ENCODE measurements around the gene PUS1.

PUS1 gene

DNA sequence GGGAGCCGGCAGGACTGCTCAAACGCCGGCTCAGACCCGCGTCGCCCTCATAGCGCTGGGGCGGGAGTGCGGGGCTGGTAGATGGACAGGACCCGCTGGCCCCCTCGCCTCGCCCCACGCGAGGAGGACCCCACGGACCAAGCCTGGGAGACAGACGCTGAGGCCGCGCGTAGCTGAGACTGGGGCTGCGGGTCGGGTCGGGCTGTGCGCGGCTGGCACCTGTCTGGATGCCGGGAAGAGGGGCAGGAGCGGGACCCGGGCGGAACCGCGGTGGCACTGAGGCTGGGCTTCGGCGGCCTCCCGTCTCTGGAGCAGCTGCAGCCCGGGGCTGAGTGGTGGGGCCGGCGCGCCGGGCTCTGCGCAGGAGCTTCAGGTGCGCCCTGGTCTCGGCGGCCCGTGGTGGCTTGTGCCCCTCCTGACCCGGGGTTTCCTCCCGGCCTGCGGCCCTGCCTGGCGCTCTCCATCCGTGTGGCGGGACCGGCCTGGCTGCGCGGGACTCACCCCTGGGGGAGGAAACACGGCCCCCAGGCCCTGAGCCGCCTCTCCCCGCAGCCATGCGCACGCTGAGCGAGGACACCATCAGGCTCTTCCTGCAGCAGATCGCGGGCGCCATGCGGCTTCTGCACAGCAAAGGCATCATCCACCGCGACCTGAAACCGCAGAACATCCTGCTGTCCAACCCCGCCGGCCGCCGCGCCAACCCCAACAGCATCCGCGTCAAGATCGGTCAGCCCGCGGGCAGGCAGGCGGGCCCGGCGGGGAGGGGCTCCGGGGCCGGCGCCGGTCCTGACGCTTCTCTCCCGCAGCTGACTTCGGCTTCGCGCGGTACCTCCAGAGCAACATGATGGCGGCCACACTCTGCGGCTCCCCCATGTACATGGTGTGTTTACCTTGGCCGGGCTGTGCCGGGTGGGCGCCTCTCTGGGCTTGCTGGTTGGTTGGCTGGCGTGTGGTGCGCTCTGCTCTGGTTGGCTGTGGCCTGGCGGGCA is 20.7 kb upstream of the PUS1 start (continued):
- TF ChIP-seq, protein P1, sequence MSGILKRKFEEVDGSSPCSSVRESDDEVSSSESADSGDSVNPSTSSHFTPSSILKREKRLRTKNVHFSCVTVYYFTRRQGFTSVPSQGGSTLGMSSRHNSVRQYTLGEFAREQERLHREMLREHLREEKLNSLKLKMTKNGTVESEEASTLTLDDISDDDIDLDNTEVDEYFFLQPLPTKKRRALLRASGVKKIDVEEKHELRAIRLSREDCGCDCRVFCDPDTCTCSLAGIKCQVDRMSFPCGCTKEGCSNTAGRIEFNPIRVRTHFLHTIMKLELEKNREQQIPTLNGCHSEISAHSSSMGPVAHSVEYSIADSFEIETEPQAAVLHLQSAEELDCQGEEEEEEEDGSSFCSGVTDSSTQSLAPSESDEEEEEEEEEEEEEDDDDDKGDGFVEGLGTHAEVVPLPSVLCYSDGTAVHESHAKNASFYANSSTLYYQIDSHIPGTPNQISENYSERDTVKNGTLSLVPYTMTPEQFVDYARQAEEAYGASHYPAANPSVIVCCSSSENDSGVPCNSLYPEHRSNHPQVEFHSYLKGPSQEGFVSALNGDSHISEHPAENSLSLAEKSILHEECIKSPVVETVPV (CRISPR knock-in tag; IDR thresholded peaks at IDR 0.05): no peak
- TF ChIP-seq ZC3H10 (CRISPR knock-in tag; IDR thresholded peaks at IDR 0.05): no peak

DNA sequence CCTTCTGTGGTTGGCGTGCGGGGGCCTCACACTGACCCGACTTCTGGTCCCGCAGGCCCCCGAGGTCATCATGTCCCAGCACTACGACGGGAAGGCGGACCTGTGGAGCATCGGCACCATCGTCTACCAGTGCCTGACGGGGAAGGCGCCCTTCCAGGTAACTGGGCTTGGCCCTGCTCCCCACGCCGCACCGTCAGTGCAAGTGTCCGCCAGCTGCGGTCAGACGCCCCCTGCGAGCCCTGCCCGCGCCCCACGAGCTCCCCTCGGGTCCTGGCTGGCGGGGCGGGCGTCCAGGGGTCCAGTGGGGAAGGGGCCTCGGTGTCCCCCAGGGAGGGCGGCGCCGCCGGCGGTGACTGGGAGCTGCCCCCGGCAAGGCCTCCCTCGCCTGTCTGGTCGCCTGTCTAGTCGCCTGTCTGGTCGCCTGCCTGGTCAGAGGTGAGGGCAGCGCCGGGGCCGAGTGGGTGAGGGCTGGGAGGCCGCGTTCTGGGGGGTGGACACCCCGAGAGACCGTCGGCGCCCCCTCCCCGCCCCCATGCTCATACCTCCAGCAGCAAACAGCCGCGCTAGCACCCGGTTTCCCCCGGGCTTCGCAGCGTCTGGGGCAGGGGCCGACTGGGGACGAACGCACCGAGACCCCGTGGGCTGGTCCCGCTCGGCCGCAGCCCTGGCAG is 19.9 kb upstream of the PUS1 start:
- no peak for TF ChIP-seq CSDC2 (CRISPR knock-in tag; IDR thresholded peaks at IDR 0.05)
- TF ChIP-seq TOX (CRISPR knock-in tag; IDR thresholded peaks at IDR 0.05; ENCODE audit: borderline replicate concordance): no peak
- TF ChIP-seq RARB (CRISPR knock-in tag; IDR thresholded peaks at IDR 0.05): no peak
- no peak for TF ChIP-seq ZNF565 (CRISPR knock-in tag; conservative IDR thresholded peaks at IDR 0.05; ENCODE audit: low read depth)
- no peak for ATAC-seq

DNA sequence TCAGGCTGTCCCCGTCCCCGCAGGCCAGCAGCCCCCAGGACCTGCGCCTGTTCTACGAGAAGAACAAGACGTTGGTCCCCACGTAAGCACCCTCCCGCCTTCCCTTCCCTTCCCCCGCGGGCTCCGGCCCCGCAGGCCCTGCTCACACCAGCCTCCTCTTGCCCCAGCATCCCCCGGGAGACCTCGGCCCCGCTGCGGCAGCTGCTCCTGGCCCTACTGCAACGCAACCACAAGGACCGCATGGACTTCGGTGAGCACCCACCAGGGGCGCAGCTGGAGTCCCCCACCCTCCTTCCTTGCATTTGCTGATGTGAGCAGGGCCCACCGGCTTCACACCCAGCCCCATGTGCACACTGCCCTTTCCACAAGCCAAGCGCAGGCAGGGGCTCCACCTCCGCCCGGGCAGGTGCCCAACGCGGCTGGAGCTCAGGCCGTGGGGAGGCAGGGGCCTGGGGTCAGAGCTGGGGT is 19.3 kb upstream of the PUS1 start:
- TF ChIP-seq, protein P1 (CRISPR knock-in tag; IDR thresholded peaks at IDR 0.05): no peak
- no peak for TF ChIP-seq ZNF565 (CRISPR knock-in tag; conservative IDR thresholded peaks at IDR 0.05; ENCODE audit: low read depth)
- no peak for ATAC-seq

DNA sequence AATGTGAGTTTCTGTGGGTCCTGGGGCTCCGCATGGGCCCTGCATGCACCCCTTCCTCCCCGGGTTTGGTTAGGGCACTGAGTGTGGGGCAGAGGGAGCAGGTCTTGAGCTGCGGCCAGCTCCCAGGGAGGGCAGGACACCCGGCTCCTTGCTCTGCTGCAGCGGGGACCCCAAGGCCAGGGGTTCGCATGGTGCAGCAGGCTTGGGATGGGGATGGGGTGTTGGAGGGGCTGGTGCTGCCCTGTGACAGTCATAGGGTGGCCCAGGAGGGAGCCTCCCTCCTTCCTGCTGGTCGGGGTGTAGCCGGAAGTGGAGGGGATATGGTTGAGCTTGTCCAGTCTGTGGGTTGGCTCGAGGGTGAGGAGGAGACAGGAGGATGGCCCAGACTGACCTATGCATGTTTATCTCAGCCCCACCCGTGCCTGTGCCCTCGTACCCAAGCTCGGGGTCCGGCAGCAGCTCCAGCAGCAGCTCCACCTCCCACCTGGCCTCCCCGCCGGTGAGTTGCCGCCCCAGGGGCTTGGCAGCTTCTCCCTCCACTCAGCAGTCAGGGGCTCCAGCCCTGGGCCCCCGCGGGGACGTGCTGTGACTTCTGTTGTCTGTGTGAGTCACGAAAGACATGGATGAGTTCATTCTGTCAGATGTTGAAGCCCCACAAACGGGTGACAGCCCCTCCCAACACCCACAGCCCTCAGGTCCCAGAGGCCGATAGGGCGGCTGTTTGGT is 18.6 kb upstream of the PUS1 start:
- no peak for TF ChIP-seq ZC3H10 (CRISPR knock-in tag; IDR thresholded peaks at IDR 0.05)
- TF ChIP-seq, protein P2, sequence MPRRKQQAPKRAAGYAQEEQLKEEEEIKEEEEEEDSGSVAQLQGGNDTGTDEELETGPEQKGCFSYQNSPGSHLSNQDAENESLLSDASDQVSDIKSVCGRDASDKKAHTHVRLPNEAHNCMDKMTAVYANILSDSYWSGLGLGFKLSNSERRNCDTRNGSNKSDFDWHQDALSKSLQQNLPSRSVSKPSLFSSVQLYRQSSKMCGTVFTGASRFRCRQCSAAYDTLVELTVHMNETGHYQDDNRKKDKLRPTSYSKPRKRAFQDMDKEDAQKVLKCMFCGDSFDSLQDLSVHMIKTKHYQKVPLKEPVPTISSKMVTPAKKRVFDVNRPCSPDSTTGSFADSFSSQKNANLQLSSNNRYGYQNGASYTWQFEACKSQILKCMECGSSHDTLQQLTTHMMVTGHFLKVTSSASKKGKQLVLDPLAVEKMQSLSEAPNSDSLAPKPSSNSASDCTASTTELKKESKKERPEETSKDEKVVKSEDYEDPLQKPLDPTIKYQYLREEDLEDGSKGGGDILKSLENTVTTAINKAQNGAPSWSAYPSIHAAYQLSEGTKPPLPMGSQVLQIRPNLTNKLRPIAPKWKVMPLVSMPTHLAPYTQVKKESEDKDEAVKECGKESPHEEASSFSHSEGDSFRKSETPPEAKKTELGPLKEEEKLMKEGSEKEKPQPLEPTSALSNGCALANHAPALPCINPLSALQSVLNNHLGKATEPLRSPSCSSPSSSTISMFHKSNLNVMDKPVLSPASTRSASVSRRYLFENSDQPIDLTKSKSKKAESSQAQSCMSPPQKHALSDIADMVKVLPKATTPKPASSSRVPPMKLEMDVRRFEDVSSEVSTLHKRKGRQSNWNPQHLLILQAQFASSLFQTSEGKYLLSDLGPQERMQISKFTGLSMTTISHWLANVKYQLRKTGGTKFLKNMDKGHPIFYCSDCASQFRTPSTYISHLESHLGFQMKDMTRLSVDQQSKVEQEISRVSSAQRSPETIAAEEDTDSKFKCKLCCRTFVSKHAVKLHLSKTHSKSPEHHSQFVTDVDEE (CRISPR knock-in tag; IDR thresholded peaks at IDR 0.05): no peak
- no peak for TF ChIP-seq ESRRG (CRISPR knock-in tag; IDR thresholded peaks at IDR 0.05)
- no peak for TF ChIP-seq ZFP3 (CRISPR knock-in tag; IDR thresholded peaks at IDR 0.05)
- TF ChIP-seq SNAI2 (CRISPR knock-in tag; IDR thresholded peaks at IDR 0.05): no peak
- no peak for TF ChIP-seq CSDC2 (CRISPR knock-in tag; IDR thresholded peaks at IDR 0.05)
- no peak for TF ChIP-seq ISL1 (CRISPR knock-in tag; IDR thresholded peaks at IDR 0.05)
- TF ChIP-seq, protein P1 (CRISPR knock-in tag; IDR thresholded peaks at IDR 0.05): no peak
- TF ChIP-seq, protein P3, sequence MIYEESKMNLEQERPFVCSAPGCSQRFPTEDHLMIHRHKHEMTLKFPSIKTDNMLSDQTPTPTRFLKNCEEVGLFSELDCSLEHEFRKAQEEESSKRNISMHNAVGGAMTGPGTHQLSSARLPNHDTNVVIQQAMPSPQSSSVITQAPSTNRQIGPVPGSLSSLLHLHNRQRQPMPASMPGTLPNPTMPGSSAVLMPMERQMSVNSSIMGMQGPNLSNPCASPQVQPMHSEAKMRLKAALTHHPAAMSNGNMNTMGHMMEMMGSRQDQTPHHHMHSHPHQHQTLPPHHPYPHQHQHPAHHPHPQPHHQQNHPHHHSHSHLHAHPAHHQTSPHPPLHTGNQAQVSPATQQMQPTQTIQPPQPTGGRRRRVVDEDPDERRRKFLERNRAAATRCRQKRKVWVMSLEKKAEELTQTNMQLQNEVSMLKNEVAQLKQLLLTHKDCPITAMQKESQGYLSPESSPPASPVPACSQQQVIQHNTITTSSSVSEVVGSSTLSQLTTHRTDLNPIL (CRISPR knock-in tag; IDR thresholded peaks at IDR 0.05; ENCODE audit: low read depth): no peak
- no peak for TF ChIP-seq ZNF8 (CRISPR knock-in tag; IDR thresholded peaks at IDR 0.05)
- TF ChIP-seq, protein P4, sequence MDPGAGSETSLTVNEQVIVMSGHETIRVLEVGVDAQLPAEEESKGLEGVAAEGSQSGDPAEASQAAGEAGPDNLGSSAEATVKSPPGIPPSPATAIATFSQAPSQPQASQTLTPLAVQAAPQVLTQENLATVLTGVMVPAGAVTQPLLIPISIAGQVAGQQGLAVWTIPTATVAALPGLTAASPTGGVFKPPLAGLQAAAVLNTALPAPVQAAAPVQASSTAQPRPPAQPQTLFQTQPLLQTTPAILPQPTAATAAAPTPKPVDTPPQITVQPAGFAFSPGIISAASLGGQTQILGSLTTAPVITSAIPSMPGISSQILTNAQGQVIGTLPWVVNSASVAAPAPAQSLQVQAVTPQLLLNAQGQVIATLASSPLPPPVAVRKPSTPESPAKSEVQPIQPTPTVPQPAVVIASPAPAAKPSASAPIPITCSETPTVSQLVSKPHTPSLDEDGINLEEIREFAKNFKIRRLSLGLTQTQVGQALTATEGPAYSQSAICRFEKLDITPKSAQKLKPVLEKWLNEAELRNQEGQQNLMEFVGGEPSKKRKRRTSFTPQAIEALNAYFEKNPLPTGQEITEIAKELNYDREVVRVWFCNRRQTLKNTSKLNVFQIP (CRISPR knock-in tag; IDR thresholded peaks at IDR 0.05; ENCODE audit: borderline replicate concordance, low read depth): no peak
- TF ChIP-seq, protein P5, sequence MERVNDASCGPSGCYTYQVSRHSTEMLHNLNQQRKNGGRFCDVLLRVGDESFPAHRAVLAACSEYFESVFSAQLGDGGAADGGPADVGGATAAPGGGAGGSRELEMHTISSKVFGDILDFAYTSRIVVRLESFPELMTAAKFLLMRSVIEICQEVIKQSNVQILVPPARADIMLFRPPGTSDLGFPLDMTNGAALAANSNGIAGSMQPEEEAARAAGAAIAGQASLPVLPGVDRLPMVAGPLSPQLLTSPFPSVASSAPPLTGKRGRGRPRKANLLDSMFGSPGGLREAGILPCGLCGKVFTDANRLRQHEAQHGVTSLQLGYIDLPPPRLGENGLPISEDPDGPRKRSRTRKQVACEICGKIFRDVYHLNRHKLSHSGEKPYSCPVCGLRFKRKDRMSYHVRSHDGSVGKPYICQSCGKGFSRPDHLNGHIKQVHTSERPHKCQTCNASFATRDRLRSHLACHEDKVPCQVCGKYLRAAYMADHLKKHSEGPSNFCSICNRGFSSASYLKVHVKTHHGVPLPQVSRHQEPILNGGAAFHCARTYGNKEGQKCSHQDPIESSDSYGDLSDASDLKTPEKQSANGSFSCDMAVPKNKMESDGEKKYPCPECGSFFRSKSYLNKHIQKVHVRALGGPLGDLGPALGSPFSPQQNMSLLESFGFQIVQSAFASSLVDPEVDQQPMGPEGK (CRISPR knock-in tag; IDR thresholded peaks at IDR 0.05; ENCODE audit: borderline replicate concordance): no peak
- TF ChIP-seq TCF4 (CRISPR knock-in tag; IDR thresholded peaks at IDR 0.05; ENCODE audit: borderline replicate concordance): no peak
- ATAC-seq: no peak
